Measurements from ENCODE around the gene AQP12A.
"Not testable (repeated sequence)": the region's sequence is repeated elsewhere in the genome, so short reads cannot be mapped to it uniquely, and the experiment has no call there.

AQP12A gene

GRCh38 chr2:240647503-240648154, 44.0 kb upstream of the AQP12A start:
- ATAC-seq (replicated peaks; ENCODE audit: extremely low read depth, poor library complexity, severe bottlenecking): no peak
- Mint-ChIP-seq H3K27me3 (peaks cover 42% of the 10 kb centered on the region), H3K9me3 (no peaks in the 10 kb centered on the region), H3K4me3 (no peak overlapping the region), H3K36me3 (ENCODE audit: insufficient read depth) (peaks cover 5% of the 10 kb centered on the region), H3K4me1 (peaks cover 8% of the 10 kb centered on the region), H3K27ac (ENCODE audit: low read depth) (peak overlapping the region; percentile 74)
- peak in 1 of 2 donors; percentile 11 for DNase-seq (ENCODE audit: low spot score in 2 of 2)

GRCh38 chr2:240648155-240648649, 43.5 kb upstream of the AQP12A start:
- Mint-ChIP-seq H3K27ac (ENCODE audit: low read depth) (no peak overlapping the region), H3K36me3 (ENCODE audit: insufficient read depth) (peaks cover 4% of the 10 kb centered on the region), H3K9me3 (no peaks in the 10 kb centered on the region), H3K4me1 (peaks cover 8% of the 10 kb centered on the region), H3K27me3 (peaks cover 42% of the 10 kb centered on the region), H3K4me3 (no peak overlapping the region)
- peak in 1 of 2 donors; percentile 12 for DNase-seq (ENCODE audit: low spot score in 2 of 2)
- no peak for ATAC-seq (replicated peaks; ENCODE audit: extremely low read depth, poor library complexity, severe bottlenecking)

DNA sequence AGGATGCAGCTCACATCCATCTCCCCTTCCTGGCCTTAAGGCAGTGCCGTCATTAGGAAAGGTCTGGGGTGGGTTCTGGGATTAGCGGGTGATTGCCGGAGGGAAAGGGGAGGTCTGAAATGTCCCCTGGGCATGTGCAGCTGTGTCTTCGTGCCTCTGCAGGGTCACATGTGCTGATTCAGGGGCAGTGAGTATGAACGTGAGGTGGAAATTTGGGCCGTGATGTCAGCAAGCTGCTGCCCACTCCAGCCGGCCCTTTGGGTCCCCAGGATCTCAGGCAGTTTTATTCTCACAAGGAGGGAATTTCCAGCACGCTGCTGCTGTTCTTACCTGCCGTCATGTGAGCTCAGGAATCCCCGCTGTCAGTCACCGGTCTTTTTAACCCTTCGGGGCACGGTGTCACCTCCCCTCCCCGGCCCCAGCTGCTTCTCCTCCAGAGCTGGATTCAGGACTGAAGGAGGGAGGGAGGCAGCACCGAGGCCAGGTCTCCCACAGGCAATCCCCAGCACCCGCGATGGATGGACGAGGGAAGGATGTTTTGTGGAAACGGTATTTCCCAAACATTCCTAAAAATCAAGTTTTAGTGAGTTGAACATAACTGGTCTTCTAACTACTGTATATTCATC, 42.9 kb upstream of the AQP12A start:
- no peaks in the 10 kb centered on the region for H3K9me3 Mint-ChIP-seq
- H3K4me1 Mint-ChIP-seq: peaks cover 8% of the 10 kb centered on the region
- no peak overlapping the region for H3K4me3 Mint-ChIP-seq
- H3K36me3 Mint-ChIP-seq (ENCODE audit: insufficient read depth): peaks cover 2% of the 10 kb centered on the region
- no peak overlapping the region for H3K27ac Mint-ChIP-seq (ENCODE audit: low read depth)
- H3K27me3 Mint-ChIP-seq: peaks cover 42% of the 10 kb centered on the region
- DNase-seq (ENCODE audit: low spot score in 2 of 2) (no peak), ATAC-seq (replicated peaks; ENCODE audit: extremely low read depth, poor library complexity, severe bottlenecking) (no peak)

GRCh38 chr2:240649331-240649730, 42.3 kb upstream of the AQP12A start:
- H3K9me3 Mint-ChIP-seq: no peaks in the 10 kb centered on the region
- no peak overlapping the region for H3K27ac Mint-ChIP-seq (ENCODE audit: low read depth)
- ATAC-seq (replicated peaks; ENCODE audit: extremely low read depth, poor library complexity, severe bottlenecking) (no peak), DNase-seq (ENCODE audit: low spot score in 2 of 2) (no peak)
- no peak overlapping the region for H3K4me3 Mint-ChIP-seq
- H3K4me1 Mint-ChIP-seq: peaks cover 8% of the 10 kb centered on the region
- H3K36me3 Mint-ChIP-seq (ENCODE audit: insufficient read depth): peaks cover 2% of the 10 kb centered on the region
- peaks cover 42% of the 10 kb centered on the region for H3K27me3 Mint-ChIP-seq

DNA sequence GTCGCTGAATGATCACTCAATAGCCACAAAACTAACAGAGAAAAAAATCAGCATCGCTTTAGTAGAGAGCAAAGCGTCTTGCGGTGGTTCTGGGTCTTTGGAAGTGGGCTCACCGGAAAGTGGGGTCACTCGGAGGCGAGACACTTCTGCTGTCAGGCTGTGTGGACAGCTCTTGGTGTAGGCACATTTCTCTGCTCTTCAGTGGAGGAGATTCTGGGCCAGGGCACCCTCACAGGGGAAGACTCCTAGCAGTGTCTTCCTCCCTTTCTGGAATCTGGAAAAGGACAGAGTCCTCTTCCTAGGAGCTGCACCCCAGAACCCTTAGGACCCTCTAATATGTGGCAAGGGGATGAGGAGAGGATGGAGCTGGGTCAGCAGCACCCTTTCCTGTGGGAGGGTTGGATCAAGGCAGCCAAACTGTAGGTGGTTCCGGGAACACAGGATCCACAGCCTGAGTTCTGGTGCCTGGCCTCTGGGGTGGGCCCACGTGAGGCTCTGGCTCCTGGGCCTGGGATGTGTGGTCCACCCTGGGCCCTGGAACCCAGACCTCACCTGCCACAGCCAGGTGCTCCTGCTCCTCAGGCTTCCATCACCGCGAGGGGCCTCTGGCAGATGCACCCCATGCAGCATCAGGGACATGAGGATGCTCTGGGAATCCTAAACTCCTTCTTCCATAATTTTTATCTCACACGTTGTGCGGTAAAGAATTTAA, 41.3 kb upstream of the AQP12A start:
- no peak overlapping the region for H3K27ac Mint-ChIP-seq (ENCODE audit: low read depth)
- DNase-seq (ENCODE audit: low spot score in 2 of 2) (no peak), ATAC-seq (replicated peaks; ENCODE audit: extremely low read depth, poor library complexity, severe bottlenecking) (no peak)
- peaks cover 17% of the 10 kb centered on the region for H3K4me1 Mint-ChIP-seq
- peaks cover 4% of the 10 kb centered on the region for H3K36me3 Mint-ChIP-seq (ENCODE audit: insufficient read depth)
- no peak overlapping the region for H3K4me3 Mint-ChIP-seq
- peaks cover 50% of the 10 kb centered on the region for H3K27me3 Mint-ChIP-seq
- H3K9me3 Mint-ChIP-seq: no peaks in the 10 kb centered on the region

DNA sequence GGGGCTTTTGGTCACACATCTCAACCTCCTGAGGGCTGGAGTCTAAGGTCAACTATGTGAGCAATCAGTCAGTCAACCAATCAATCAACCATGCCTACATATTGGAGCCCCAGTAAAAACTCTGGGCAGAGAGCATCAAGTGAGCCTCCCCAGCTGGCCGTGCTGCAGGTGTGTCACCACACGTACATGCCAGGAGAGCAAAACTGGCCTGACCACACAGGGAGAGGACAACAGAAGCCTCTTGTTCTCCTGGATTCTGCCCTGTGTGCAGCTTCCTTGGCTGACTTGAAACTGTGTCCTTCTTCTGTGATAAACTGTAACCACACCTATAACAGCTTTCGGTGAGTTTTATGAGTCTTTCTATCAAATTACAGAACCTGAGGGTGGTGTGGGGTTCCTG, 40.5 kb upstream of the AQP12A start:
- DNase-seq (ENCODE audit: low spot score in 2 of 2): no peak
- no peak for ATAC-seq (replicated peaks; ENCODE audit: extremely low read depth, poor library complexity, severe bottlenecking)
- Mint-ChIP-seq H3K27ac (ENCODE audit: low read depth) (no peak overlapping the region), H3K4me1 (peaks cover 14% of the 10 kb centered on the region), H3K9me3 (no peaks in the 10 kb centered on the region), H3K4me3 (no peak overlapping the region), H3K36me3 (ENCODE audit: insufficient read depth) (peaks cover 3% of the 10 kb centered on the region), H3K27me3 (peaks cover 50% of the 10 kb centered on the region)

DNA sequence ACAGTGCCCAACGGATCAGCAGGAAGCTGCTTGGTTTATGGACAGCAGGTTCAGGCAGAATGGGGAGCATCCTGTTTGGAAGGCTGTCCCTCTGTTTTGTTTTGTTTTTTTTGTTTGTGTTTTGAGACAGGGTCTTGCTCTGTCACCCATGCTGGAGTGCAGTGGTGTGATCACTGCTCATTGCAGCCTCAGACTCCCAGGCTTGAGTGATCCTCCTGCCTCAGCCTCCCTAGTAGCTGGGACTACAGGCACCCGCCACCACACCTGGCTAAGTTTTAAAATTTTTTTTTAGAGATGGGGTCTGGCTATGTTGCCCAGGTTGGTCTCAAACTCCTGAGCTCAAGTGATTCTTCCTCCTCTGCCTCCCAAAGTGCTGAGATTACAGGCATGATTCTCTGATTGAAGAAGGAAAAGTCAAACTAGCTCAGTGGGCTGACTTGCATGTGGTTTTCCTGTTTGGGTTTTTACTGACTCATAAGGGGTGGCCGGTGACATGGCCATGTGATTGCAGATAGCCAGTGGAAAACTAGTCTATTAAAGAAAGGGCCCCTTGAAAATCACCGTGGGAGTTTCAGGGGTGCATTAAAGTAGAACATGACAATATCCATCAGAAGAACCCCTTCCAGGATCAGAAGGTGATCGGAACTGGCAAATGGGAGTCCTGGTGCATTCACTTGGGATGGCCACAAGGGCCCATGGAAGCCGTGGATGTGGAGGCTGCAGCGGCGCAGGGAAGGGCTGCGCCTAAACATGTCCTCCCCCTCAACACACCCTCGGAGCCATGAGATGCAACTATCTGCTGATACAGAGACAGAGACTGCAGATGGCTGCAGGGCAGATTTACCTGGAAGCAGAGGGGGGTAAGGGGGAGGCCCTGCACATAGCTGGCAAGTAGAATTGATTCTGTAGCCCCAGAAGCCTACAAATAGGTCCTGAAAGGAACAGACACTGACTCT, 35.5 kb upstream of the AQP12A start:
- Mint-ChIP-seq H3K27ac (ENCODE audit: low read depth) (no peak overlapping the region), H3K27me3 (peaks cover 13% of the 10 kb centered on the region), H3K4me1 (peaks cover 18% of the 10 kb centered on the region), H3K9me3 (no peaks in the 10 kb centered on the region), H3K4me3 (no peak overlapping the region), H3K36me3 (ENCODE audit: insufficient read depth) (peaks cover 2% of the 10 kb centered on the region)
- ATAC-seq (replicated peaks; ENCODE audit: extremely low read depth, poor library complexity, severe bottlenecking) (peak; percentile 81), DNase-seq (ENCODE audit: low spot score in 2 of 2) (no peak)

- not testable (repeated sequence) for ATAC-seq (replicated peaks; ENCODE audit: extremely low read depth, poor library complexity, severe bottlenecking); H3K36me3 Mint-ChIP-seq (ENCODE audit: insufficient read depth); DNase-seq (ENCODE audit: low spot score in 2 of 2); H3K4me3 Mint-ChIP-seq; H3K27ac Mint-ChIP-seq (ENCODE audit: low read depth); H3K9me3 Mint-ChIP-seq
- Mint-ChIP-seq H3K27me3 (peaks cover 14% of the 10 kb centered on the region), H3K4me1 (peaks cover 12% of the 10 kb centered on the region)
These were observed 31.8 kb upstream of the AQP12A start for GRCh38 chr2:240659883-240660282.

GRCh38 chr2:240662681-240663080, 29.0 kb upstream of the AQP12A start:
- Mint-ChIP-seq H3K4me1 (no peaks in the 10 kb centered on the region), H3K27me3 (peaks cover 38% of the 10 kb centered on the region), H3K9me3 (no peaks in the 10 kb centered on the region), H3K4me3 (no peak overlapping the region), H3K27ac (ENCODE audit: low read depth) (no peak overlapping the region), H3K36me3 (ENCODE audit: insufficient read depth) (no peaks in the 10 kb centered on the region)
- ATAC-seq (replicated peaks; ENCODE audit: extremely low read depth, poor library complexity, severe bottlenecking) (no peak), DNase-seq (ENCODE audit: low spot score in 2 of 2) (no peak)

GRCh38 chr2:240663546-240664190, 28.0 kb upstream of the AQP12A start:
- no peaks in the 10 kb centered on the region for H3K4me1 Mint-ChIP-seq
- H3K36me3 Mint-ChIP-seq (ENCODE audit: insufficient read depth): no peaks in the 10 kb centered on the region
- ATAC-seq (replicated peaks; ENCODE audit: extremely low read depth, poor library complexity, severe bottlenecking): no peak
- no peaks in the 10 kb centered on the region for H3K9me3 Mint-ChIP-seq
- no peak overlapping the region for H3K27ac Mint-ChIP-seq (ENCODE audit: low read depth)
- no peak for DNase-seq (ENCODE audit: low spot score in 2 of 2)
- H3K4me3 Mint-ChIP-seq: no peak overlapping the region
- H3K27me3 Mint-ChIP-seq: peaks cover 38% of the 10 kb centered on the region

DNA sequence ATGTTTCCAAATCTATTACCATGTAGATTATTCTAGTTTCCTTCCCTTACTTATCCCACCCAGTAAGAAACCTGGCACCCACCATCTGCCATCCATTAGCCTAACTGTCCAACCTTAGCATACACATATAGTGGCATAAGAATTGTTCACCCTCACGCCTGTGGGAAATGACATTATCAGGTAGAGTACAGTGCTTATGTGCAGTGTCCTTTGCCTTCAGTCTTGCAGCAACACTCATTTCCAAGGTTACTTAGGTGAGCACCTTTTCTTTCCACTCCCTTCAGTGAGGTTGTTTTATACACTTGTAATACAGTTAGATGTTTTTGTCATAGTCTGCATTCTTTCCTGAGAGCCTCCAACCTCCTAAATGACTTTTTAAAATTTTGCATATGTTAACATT, 27.0 kb upstream of the AQP12A start:
- Mint-ChIP-seq H3K27ac (ENCODE audit: low read depth) (no peak overlapping the region), H3K4me3 (no peak overlapping the region), H3K27me3 (peaks cover 38% of the 10 kb centered on the region), H3K9me3 (no peaks in the 10 kb centered on the region), H3K36me3 (ENCODE audit: insufficient read depth) (no peaks in the 10 kb centered on the region), H3K4me1 (no peaks in the 10 kb centered on the region)
- DNase-seq (ENCODE audit: low spot score in 2 of 2) (no peak), ATAC-seq (replicated peaks; ENCODE audit: extremely low read depth, poor library complexity, severe bottlenecking) (no peak)

DNA sequence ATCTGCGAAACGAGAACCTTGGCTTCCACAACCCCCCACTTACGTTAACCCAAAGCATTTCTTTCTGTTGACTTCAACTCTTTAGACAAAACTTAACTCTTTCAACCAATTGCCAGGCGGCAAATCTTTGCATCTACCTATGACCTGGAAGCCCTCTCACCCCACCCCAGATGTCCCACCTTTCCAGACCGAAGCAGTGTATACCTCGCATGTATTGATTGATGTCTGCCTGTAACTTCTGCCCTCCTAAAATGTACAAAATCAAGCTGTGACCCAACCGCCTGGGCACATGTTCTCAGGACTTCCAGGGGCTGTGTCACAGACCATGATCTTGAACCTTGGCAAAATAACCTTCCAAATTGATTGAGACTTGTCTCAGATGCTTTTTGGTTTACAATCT, 21.3 kb upstream of the AQP12A start:
- Mint-ChIP-seq H3K27me3 (peaks cover 32% of the 10 kb centered on the region), H3K36me3 (ENCODE audit: insufficient read depth) (no peaks in the 10 kb centered on the region), H3K9me3 (no peaks in the 10 kb centered on the region), H3K27ac (ENCODE audit: low read depth) (no peak overlapping the region), H3K4me1 (no peaks in the 10 kb centered on the region), H3K4me3 (no peak overlapping the region)
- DNase-seq (ENCODE audit: low spot score in 2 of 2) (no peak), ATAC-seq (replicated peaks; ENCODE audit: extremely low read depth, poor library complexity, severe bottlenecking) (no peak)
